ENCODE results near the gene MOCS3.
"Not testable (repeated sequence)": the region's sequence is repeated elsewhere in the genome, so short reads cannot be mapped to it uniquely, and the experiment has no call there.

The MOCS3 gene

GRCh38 chr20:50932016-50932485 is 26.6 kb upstream of the MOCS3 start:
- peak; percentile 40 for FAIRE-seq

- FAIRE-seq = no peak
These were observed 25.8 kb upstream of the MOCS3 start for GRCh38 chr20:50932691-50933280.

- FAIRE-seq = no peak
These were observed 25.0 kb upstream of the MOCS3 start for GRCh38 chr20:50933589-50933988.

DNA sequence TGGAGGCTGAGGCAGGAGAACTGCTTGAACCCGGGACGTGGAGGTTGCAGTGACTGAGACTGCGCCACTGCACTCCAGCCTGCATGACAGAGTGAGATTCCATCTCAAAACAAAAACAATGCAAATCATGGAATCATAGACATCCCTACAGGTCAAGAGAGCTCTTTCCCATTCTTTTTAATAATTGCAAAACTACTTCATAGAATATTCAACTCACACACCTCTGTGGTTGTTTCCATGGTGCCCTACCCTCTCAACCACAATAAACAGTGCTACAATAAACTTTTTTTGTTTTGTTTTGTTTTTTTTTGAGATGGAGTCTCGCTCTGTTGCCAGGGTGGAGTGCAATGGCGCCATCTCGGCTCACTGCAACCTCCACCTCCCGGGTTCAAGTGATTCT is 15.5 kb upstream of the MOCS3 start:
- FAIRE-seq = no peak

GRCh38 chr20:50948132-50948785 is 10.4 kb upstream of the MOCS3 start:
- no peak for FAIRE-seq

GRCh38 chr20:50953196-50953595 is 5.4 kb upstream of the MOCS3 start:
- FAIRE-seq = no peak

DNA sequence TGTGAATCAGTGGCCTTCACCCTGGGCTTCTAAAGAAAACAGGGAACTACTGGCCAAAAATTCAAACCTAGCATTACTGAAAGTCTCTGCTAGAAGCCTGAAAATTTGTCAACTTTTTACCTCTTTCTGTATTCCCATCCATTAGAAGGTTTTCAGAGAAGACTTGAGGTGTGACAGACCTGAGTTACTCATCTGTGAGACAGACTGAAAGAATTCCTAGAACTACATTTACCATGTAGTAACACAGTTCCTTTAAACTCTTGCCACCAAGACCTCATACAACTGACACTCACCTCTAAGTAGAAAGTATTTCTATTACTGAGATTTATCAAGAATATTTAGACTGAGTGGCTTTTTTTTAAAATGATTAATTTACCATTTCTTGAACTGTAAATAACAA is 4.8 kb upstream of the MOCS3 start:
- no peak for FAIRE-seq

- no peak for FAIRE-seq
These were observed 1.3 kb upstream of the MOCS3 start for GRCh38 chr20:50957276-50957675.

- FAIRE-seq = no peak
These were observed 612 bp upstream of the MOCS3 start, which contains the start of gene DPM1 for GRCh38 chr20:50957798-50958614. TSS of gene DPM1 (minus strand) at chr20:50958532. CDS start at chr20:50958523, 9 bp downstream.

GRCh38 chr20:50959543-50960126 is 1.0 kb downstream of the MOCS3 start:
- no peak for FAIRE-seq

GRCh38 chr20:50967586-50967985 is 9.0 kb downstream of the MOCS3 start:
- no peak for FAIRE-seq

DNA sequence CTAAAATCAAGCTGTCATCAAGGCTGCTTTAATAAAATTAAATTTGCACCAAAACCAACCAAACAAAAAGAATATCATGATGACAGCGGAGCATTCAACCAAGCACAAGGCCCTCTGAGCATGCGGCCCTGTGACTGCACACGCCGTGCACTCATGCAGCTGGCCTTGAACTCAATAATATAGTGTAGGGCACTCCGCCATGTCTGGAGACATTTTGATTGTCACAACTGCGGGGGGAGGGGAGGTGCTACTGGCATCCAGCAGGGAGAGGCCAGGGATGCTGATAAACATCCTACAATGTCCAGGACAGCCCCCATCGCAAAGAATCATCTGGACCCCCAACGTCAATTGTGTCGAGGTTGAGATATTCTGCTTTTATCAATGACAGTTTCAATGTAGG is 9.7 kb downstream of the MOCS3 start:
- FAIRE-seq = no peak

GRCh38 chr20:50969435-50969834 is 10.8 kb downstream of the MOCS3 start:
- FAIRE-seq = no peak

DNA sequence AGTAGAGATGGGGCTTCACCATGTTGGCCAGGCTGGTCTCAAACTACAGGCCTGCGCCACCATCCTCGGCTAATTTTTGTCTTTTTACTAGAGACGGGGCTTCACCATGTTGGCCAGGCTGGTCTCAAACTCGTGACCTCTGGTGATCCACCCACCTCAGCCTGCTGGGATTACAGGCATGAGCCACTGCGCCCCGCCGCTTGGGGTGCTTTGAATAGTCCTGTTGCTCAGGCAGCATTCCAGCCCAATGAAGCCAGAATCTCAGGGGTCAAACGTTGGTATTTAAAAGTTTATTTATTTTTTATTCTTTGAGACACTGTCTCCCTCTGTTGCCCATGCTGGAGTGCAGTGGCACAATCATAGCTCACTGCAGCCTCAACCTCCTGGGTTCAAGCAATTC is 11.3 kb downstream of the MOCS3 start:
- no peak for FAIRE-seq

- FAIRE-seq = no peak
These were observed 17.2 kb downstream of the MOCS3 start for GRCh38 chr20:50975701-50976330.

DNA sequence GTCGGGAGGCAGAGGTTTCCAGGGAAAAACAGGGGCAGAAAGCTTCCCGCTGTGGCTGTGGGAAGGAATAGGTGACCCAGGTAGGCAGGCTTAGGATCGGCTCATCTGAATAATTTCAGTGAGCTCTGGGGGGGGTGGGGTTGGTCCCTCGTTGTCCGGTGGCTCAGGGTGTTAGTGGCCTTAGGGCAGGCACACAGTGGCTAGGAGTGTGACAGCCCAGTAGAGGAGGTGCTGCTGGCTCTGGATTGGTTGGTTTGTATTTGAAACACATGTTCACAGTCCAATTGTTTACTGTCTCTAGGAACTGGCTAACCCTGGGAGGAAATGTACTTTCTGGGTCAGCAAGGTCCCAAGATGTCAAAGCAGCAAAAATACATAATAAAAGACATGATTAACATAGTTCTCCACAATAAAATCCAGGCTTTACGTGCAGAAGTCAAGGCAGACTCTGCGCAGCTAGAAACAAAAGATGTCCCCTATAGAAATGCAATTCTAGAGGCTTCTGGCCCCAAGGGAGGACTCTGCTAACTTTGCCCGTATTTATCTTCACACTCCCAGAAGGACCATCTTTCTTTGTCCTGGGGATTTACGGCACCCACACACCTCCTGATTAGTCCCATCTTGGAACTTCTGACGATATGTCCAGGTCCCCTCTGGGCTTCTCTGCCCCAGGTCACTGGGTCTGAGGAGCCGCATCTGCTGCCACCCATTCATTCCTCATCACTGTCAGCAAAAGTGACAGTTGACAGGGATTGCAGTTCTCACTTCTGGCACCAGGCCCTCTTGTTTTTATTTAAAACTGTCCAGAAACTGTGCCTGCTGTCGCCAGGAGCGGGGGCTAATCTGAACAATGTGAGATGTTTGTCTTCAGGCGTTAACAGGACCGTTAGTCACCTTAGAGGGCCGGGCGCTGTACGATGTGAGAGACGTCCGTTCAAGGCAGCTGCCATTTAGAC is 18.7 kb downstream of the MOCS3 start:
- FAIRE-seq = no peak

GRCh38 chr20:50978533-50978932 is 19.9 kb downstream of the MOCS3 start:
- not testable (repeated sequence) for FAIRE-seq

DNA sequence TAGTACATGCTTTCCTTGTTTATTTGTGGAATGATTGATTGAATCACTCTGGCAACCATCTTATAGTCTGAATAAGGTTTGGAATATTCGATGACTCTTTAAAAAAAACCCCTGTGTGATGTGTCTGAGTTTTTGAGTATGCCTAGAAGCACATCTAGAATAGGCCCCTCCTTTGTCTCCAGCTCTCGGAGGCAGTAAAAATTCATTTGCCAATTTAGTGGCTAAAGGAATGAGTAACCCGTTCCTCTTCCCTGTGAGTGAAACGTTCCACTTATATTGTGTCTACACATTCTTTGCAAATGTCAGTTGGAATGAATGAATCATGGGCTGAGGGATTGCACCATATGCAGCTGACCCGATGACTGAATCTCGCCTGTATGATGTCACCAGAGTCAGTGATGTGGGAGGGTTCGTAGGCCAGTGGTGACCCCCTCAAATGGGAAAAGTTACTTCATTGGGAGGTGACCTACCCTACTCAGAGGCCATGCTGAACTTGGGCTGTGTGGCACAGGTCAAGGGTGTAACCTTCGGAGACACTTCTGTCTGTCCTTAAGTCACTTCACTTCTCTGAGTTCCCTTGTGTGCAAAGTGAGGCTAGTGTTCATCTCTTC is 21.6 kb downstream of the MOCS3 start:
- no peak for FAIRE-seq

GRCh38 chr20:50980851-50981713 is 22.5 kb downstream of the MOCS3 start:
- peak; percentile 77 for FAIRE-seq

DNA sequence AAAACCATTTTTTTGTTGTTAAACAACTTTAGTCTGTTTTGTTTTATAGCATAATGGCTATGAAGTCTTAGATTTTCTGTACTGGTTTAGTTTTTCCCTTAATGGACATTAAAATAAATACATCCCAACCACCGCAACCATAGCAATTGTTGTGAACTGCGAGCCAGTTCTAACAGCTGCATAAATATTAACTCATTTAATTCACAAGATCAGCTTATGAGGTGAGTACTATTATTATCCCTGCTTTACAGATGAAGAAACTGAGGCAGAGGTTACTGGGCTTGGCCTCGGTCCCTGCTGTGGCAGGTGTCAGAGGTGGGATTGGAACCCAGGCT is 23.1 kb downstream of the MOCS3 start:
- FAIRE-seq = no peak
